ENCODE results near the gene RRH.
"Not testable (repeated sequence)": the region's sequence is repeated elsewhere in the genome, so short reads cannot be mapped to it uniquely, and the experiment has no call there.

Gene RRH

DNA sequence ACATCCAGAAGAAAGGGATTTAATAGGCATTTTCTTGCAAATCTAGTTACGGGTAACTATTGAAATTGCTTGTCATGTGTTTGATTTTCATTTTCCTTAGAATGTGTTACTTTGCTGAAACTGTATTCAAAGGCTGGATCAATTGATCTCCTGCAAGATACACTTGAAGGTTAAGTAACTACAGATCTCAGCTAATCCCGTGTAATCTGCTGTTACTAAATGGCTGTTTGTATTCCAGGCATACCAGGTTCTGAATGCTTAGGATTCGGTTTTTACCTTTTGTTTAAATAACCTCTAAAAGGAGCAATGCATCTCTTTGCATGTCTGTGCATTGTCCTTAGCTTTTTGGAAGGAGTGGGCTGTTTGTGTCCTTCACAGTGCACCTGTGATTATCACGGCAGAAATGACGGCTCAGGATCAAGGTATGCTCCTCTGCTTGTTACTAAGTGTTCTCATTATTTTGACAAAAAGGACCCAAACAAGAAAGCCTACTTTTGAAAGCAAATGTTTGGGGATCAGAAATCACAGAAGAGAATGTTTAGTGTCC, 20.2 kb downstream of the RRH start, which contains the start of gene LRIT3:
Gene LRIT3 (plus strand): TSS at position 212 of the 547 bp plus-strand sequence. CDS start 95 bp downstream, at position 307.
- DNase-seq: no peak

GRCh38 chr4:109848501-109848900, 20.7 kb downstream of the RRH start:
- DNase-seq: no peak

DNA sequence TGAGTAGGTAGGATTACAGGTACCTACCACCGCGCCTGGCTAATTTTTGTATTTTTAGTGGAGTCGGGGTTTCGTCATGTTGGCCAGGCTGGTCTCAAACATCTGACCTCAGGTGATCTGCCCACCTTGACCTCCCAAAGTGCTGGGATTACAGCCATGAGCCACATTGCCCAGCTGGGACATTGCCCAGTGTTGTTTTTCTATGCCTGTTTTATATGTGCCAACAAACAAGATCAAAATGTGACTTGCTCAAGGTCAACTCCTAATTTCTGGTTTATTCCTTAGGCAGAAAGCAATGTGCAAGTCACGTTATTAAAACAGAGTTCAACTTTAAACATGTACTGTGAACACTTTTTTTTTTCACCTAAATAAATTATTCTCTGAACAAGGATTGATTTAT, 22.8 kb downstream of the RRH start:
- DNase-seq: no peak

DNA sequence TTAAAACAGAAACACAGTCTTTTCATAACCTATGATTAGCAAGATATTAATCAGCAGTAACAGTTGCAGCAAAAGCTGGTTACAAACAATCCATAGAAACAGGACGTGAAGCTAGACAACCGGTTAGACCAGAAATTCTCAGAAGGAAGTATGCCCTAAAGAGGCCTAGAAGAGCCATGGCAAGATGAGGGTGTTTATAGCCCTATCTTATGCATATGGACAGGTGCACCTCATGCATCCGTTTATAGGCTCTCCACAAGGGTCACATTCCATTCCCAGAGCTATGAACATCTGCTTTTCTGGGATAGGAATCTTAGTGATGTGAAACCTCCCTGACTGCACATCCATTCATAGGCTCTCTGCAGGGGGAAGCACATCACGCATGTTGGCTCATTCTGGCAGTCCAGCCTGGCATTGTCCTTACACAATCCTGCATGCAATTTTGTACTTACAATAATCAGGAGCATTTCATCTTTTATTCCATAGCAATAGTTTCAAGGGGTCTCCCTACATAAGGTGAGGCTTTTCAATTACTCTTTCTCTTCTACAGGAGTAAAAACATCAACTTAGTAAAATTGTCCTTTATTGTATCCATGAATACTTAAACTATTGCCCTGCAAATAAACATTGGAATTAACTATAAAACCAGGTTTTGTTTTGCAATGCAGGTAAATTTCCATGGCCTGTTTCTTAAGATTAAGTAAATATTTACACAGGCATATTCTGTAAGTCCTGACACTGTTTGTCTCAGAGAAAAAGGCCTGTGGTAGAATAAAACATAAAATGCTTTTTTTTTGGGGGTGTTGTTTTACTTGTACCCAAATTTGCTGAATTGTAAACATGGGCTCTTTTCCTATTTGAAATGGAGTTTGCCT, 31.9 kb downstream of the RRH start:
- DNase-seq: not testable (repeated sequence)

DNA sequence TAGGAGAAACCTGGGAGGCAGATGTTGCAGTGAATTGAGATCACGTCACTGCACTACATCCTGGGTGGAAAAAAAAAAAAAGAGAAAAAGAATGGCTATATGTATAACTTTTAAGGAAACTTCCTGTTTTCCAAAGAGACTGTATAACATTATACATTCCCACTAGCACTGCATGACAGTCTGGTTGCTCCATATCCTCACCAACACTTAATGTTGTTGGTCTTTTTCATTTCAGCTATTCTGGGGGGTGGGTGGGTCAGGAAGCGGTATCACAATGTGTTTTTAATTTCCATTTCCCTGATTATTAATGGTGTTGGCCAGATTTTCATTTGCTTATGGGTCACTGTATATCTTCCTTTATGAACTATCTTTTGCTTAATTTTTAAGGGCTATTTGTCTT, 33.5 kb downstream of the RRH start:
- DNase-seq: no peak

DNA sequence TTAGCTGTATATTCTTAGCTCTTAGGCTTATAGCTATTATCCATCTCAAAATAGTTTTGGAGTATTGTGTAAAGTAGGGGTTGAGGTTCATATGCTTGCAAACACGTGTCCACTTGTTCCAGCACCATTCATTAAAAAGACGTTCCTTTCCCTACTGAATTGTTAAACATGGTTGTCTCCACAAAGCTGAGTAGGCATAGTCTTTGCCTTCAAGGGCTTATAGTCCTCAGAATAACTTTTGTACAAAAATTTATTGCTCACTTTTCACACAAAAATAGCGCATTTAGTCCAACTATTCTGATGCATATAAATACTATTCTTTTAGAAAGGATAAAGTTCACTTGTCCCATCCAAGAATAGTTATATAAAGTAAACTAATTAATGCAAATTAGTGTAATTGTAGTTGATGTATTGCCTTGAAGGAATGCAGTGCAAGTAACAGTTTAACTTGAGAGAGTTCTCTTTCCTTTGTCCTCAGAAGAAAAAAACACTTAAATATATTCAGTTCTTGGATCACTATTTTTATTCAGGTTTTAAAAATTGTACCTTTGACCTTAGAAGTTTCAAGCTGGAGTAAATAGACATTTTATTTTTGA, 34.2 kb downstream of the RRH start:
- DNase-seq: no peak

- no peak for DNase-seq
Measured at GRCh38 chr4:109864134-109864533, 36.4 kb downstream of the RRH start.

DNA sequence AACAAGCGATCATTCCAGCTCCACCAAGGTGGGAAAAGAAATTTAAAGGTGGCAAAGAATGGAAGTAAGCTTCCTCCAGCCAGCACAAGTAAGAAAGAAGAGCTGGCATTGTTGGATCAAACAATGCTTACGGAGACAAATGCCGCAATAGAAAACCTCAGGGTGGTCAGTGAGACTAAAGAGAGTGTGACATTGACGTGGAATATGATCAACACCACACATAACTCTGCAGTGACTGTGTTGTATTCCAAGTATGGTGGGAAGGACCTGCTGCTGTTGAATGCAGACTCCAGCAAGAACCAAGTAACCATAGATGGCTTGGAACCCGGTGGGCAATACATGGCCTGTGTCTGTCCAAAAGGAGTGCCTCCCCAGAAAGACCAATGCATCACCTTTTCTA, 42.3 kb downstream of the RRH start:
- no peak for DNase-seq

DNA sequence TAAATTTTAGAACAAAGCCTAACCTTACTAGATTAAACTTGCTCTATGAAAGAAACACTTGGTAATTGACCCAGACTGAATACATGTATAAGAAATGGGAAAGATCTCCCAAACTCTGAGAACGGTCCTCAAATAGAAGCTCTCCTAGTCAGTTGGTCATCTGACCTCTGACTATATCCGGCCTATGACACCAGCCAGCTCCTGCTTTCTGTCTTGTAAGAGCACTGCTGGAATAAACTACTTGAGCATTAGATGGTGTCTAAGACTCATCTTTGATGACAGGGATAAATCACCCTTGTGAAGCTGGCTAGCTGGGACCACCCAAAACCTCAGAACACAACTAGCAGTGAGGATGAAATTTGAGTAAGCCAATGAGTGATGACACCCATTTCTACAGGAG, 44.3 kb downstream of the RRH start:
- DNase-seq: no peak

GRCh38 chr4:109872950-109873656, 45.3 kb downstream of the RRH start:
- DNase-seq: no peak

DNA sequence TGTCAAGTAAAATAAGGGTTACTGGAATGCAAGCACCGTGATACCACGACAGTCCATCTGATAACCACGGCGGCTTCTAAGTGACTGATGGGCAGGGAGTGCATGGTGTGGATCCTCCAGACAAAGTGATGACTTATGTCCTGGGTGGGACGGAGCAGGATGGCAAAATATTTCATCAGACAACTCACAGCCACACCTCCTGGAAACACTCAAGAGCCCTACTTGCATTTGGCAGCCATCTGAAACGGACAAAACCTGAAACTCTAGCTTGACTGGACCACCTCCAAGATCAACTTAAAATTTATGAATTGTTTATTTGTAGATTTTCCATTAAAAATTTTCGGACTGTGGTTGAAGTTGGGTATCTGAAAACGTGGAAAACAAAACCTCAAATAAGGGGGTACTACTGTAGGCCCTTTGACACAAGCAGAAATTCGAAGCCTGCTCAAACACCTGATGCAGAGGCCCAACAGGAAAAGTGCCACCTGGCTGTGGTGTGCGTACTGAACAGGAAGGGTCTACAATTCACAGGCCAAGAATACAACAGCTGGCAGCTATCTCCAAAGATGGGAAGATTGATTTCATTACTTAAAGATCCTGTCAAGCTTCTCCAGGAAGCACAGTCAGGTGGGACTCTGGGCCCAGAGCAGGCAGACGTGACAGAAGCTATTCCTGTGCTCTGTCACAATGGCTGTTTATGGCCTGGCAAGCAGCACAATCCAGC, 46.2 kb downstream of the RRH start:
- DNase-seq: no peak

DNA sequence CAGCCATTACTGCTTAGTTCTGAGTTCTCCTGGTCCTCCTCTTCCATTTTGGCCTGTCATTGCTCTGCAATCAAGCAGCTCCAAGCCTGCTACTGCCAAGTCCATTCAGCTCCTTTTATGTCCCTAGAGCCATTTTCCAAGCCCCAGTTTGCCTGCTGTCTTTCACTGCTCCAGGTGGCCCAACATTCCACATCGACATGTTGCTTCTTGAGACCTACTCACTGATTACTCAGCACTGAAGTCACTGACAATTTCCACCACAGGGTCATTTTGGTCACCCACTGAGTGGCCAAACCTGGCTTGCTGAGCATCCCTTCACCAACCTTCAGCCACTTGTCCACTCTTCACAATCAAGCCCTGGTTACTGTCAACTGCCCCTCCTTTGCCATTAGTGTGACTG, 47.3 kb downstream of the RRH start:
- no peak for DNase-seq

- DNase-seq: not testable (repeated sequence)
Measured at GRCh38 chr4:109875553-109875952, 47.8 kb downstream of the RRH start.

- DNase-seq: no peak
Measured at GRCh38 chr4:109876634-109877265, 49.0 kb downstream of the RRH start.

DNA sequence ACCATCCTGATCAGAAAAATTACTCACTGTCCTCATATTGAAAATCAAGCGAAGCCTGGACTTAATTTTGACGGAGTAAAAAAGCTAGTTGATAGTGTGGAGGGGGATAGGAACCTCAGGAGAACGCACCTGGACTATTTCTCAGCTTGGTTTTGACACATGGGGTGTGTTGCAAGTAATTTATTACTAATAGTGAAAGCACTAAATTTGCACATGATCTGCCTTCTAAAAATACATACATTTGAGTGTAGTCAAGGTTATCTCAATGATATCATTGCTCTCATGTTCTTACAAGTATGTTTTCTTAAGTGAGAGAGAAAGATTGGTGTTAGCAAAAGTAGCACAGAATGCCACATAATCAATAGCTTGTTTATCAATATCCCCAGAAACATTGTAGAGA, 49.6 kb downstream of the RRH start:
- no peak for DNase-seq

DNA sequence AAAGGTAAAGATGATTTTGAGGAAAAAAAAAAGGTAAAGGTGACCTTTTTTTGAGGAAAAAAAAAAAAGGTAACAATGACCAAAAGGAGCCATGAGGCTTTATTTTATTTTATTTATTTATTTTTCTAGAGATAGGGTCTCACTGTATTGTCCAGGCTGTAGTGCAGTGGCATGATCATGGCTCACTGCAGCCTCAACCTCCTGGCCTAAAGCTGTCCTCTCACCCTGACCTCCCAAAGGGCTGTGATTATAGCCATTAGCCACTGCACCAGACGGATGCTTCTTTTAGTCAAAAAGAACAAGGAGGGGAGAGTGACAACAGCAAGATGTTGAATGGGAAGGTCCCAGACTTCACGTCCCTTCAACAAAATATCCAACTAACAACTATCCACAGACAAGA, 50.6 kb downstream of the RRH start:
- DNase-seq: no peak

GRCh38 chr4:109879081-109879480, 51.3 kb downstream of the RRH start:
- no peak for DNase-seq

DNA sequence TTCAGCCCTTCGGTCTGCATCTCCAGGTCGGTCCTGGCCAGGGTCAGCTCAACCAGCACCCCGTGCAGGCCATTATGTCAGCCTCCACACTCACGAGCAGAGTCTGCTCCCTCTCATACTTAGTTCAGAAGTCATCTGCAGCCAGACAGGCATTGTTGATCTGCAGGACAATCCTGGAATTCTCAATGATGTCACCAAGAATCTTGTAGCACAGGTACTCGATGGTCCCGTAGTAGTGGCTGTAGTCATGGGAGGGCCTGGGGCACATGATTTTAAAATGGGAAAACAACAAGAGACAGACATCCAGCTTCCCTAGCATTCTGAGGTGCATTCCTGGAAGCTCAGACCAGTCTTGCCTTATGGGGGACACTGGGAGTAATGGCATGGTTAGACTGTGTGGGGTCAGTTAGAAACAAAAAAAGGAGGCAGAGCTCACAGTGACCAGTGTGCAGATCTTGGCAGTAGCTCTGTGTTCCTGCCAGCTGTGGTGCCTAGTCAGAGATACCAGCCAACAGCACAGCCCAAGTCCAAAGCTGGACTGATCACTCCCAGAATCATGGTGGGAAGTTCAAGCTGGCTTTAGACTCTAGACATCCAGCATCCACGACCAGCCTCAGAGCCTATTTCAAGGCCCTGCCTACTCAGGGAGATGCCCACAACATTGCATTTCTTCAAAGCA, 52.0 kb downstream of the RRH start:
- no peak for DNase-seq

- no peak for DNase-seq
Measured at GRCh38 chr4:109886303-109886702, 58.5 kb downstream of the RRH start.

DNA sequence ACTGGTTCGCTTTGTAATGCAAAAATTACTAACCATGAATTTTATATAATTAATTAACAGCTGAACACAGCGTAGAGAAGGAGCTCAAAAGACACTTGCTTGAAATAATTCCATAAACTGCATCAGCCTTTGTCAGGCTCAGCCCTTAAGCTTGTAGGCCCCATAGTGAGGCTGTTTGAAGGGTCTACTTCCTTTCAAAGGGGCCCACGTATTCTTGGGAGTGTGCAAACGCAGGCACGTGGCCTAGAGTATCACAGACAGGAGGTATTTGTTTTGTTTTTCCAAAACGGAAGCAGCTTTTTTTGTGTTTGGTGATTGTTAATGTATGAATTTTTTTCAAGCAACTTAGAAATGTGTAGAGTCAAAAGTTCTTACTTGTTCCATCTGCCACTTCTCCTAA, 59.3 kb downstream of the RRH start:
- no peak for DNase-seq

GRCh38 chr4:109890076-109890475, 62.3 kb downstream of the RRH start:
- no peak for DNase-seq
